ENCODE data around the gene CDH23. TPM values are rescaled to one million over a fixed set of nuclear protein-coding genes. Genes with fewer than 3 reads are reported as not detected.

Gene CDH23
- total and polyA plus RNA-seq, 9 of the 15 experiments (the other 6 are each of a cell fraction or from before 2014, with no cell fraction given), result 0.18 to 1.2 (median 0.47) TPM

DNA sequence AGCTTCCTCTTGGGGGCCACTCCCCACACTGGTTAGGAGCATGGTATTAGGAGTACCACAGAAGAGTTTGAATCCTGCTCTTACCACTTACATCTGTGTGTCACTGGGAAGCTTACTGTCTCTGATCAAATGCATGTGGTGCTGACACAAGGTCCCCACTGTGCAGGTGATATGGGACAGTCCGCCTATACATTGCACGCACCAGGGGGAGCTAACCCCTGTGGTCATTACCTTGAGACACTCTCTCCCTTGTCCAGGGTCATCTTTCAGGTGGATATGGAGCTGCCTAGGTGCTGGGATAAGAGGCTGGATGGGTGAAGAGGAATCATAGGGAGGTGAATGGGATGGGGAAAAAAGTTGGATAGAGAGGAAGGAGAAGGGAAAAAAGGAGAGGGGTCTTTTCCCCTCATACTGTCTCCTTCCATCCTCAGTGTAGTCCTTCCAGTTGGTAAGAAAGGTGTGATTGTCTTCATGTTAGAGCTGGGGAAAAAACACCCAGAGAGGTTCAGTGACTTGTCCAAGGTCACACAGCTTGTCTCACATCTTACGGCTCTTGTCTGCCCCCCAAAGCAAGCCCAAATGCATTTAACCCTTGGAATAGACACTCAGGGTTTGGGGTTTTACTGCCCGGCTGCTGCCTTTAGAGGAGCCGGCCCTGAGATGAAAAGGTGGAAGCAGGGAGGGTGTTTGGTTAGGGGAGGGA is 125.9 kb downstream of the CDH23 start (continued):
- no peak for TF ChIP-seq PATZ1 (CRISPR knock-in tag; IDR thresholded peaks at IDR 0.05; ENCODE audit: borderline replicate concordance)
- no peak for TF ChIP-seq PML (IDR thresholded peaks at IDR 0.05; ENCODE audit: low read length)
- TF ChIP-seq TEAD1 (CRISPR knock-in tag; IDR thresholded peaks at IDR 0.05), result peak in 1 of 2 experiments; percentile 93; a peak in 2 of 4 replicates
- TF ChIP-seq SMC3 (conservative IDR thresholded peaks at IDR 0.05; ENCODE audit: insufficient read depth, low read depth, low read length), result 0 out of 2 replicates have a peak, but pooled peaks have one; percentile 12
- peak; percentile 53 for TF ChIP-seq TEAD4 (IDR thresholded peaks at IDR 0.05; ENCODE audit: low read length)
- TF ChIP-seq TEAD4 (CRISPR knock-in tag; IDR thresholded peaks at IDR 0.05; ENCODE audit: borderline replicate concordance), result no peak
- no peak for TF ChIP-seq ZBTB1 (CRISPR knock-in tag; IDR thresholded peaks at IDR 0.05; ENCODE audit: borderline replicate concordance, low read depth)
- no peak for TF ChIP-seq ZNF77 (CRISPR knock-in tag; IDR thresholded peaks at IDR 0.05)
- TF ChIP-seq RBM25 (IDR thresholded peaks at IDR 0.05; ENCODE audit: low read depth, low read length, severe bottlenecking), result peak; percentile 64
- TF ChIP-seq ZFP36 (IDR thresholded peaks at IDR 0.05; ENCODE audit: low read depth, low read length, partially characterized antibody), result peak; percentile 62
- no peak for TF ChIP-seq IFI16 (CRISPR knock-in tag; IDR thresholded peaks at IDR 0.05)
- TF ChIP-seq ZBTB26 (CRISPR knock-in tag; IDR thresholded peaks at IDR 0.05), result no peak
- TF ChIP-seq RAD21 (CRISPR knock-in tag; conservative IDR thresholded peaks at IDR 0.05 in 1 of 2, IDR thresholded peaks at IDR 0.05 in 1 of 2), result peak in 1 of 2 experiments; percentile 39; a peak in 2 of 4 replicates
- no peak for TF ChIP-seq ZBTB9 (CRISPR knock-in tag; IDR thresholded peaks at IDR 0.05)
- TF ChIP-seq, protein P1, sequence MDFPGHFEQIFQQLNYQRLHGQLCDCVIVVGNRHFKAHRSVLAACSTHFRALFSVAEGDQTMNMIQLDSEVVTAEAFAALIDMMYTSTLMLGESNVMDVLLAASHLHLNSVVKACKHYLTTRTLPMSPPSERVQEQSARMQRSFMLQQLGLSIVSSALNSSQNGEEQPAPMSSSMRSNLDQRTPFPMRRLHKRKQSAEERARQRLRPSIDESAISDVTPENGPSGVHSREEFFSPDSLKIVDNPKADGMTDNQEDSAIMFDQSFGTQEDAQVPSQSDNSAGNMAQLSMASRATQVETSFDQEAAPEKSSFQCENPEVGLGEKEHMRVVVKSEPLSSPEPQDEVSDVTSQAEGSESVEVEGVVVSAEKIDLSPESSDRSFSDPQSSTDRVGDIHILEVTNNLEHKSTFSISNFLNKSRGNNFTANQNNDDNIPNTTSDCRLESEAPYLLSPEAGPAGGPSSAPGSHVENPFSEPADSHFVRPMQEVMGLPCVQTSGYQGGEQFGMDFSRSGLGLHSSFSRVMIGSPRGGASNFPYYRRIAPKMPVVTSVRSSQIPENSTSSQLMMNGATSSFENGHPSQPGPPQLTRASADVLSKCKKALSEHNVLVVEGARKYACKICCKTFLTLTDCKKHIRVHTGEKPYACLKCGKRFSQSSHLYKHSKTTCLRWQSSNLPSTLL (IDR thresholded peaks at IDR 0.05), result no peak
- TF ChIP-seq, protein P2, sequence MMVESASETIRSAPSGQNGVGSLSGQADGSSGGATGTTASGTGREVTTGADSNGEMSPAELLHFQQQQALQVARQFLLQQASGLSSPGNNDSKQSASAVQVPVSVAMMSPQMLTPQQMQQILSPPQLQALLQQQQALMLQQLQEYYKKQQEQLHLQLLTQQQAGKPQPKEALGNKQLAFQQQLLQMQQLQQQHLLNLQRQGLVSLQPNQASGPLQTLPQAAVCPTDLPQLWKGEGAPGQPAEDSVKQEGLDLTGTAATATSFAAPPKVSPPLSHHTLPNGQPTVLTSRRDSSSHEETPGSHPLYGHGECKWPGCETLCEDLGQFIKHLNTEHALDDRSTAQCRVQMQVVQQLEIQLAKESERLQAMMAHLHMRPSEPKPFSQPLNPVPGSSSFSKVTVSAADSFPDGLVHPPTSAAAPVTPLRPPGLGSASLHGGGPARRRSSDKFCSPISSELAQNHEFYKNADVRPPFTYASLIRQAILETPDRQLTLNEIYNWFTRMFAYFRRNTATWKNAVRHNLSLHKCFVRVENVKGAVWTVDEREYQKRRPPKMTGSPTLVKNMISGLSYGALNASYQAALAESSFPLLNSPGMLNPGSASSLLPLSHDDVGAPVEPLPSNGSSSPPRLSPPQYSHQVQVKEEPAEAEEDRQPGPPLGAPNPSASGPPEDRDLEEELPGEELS (CRISPR knock-in tag; IDR thresholded peaks at IDR 0.05; ENCODE audit: borderline replicate concordance), result no peak
- no peak for TF ChIP-seq ZNF76 (CRISPR knock-in tag; IDR thresholded peaks at IDR 0.05; ENCODE audit: borderline replicate concordance)
- no peak for TF ChIP-seq CCAR2 (IDR thresholded peaks at IDR 0.05; ENCODE audit: low read depth, low read length)
